ENCODE results near the gene XRCC4. TPM values are rescaled to one million over a fixed set of nuclear protein-coding genes. Genes with fewer than 3 reads are reported as not detected.

The XRCC4 gene
- total and polyA plus RNA-seq, 4 donors = 2.3 to 4.9 (median 3.0) TPM

- TF ChIP-seq, protein P1, sequence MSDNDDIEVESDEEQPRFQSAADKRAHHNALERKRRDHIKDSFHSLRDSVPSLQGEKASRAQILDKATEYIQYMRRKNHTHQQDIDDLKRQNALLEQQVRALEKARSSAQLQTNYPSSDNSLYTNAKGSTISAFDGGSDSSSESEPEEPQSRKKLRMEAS (IDR thresholded peaks at IDR 0.05) = no peak
- TF ChIP-seq JUND (IDR thresholded peaks at IDR 0.05) = no peak
- no peak for TF ChIP-seq NR2F2 (IDR thresholded peaks at IDR 0.05)
Measured at GRCh38 chr5:83118471-83118870, 41.1 kb downstream of the XRCC4 start (continued).

DNA sequence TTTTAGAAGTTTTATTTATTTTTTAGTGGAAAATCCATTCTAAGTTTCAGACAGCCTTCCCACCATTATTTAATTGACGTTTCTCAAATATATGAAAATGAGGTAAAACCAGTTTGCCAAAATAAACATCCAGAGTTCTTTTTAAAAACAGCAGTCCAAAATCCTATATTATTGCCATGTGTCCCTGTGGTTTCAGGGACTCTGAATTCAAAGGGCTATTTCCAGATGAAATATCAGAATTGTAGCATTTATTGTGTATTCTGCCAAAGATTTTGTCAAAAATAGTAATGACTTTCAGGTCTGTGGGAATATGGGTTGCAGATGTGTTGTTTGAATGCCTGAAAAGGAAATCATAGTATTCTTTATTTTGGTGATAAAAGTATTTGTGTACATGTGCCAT lies 41.6 kb downstream of the XRCC4 start:
- 84% methylated on average over 1 of the region's 1 CpG for WGBS
- TF ChIP-seq FOXA1 (IDR thresholded peaks at IDR 0.05) (no peak), RXRA (IDR thresholded peaks at IDR 0.05) (no peak), FOXA2 (IDR thresholded peaks at IDR 0.05) (no peak), EGR1 (IDR thresholded peaks at IDR 0.05; ENCODE audit: low read depth in 2 of 2) (no peak), SP1 (IDR thresholded peaks at IDR 0.05) (no peak), YY1 (IDR thresholded peaks at IDR 0.05) (no peak), CTCF (IDR thresholded peaks at IDR 0.05; ENCODE audit: low read depth, low read length, missing input control) (no peak), TAF1 (conservative IDR thresholded peaks at IDR 0.05) (no peak), GABPA (IDR thresholded peaks at IDR 0.05 in 1 of 2, conservative IDR thresholded peaks at IDR 0.05 in 1 of 2) (no peak), ATF3 (IDR thresholded peaks at IDR 0.05) (no peak), JUND (IDR thresholded peaks at IDR 0.05) (no peak), HNF4A (conservative IDR thresholded peaks at IDR 0.05) (no peak), RAD21 (IDR thresholded peaks at IDR 0.05) (no peak), REST (IDR thresholded peaks at IDR 0.05) (no peak)
- TF ChIP-seq, protein P1 (IDR thresholded peaks at IDR 0.05) = no peak
- no peak overlapping the region for H3K27ac ChIP-seq (ENCODE audit: low read depth in 1 of 2, low read length in 2 of 2)
- H3K4me1 ChIP-seq (ENCODE audit: control insufficient read depth in 4 of 4, insufficient read depth in 4 of 4, low read length in 3 of 4) = no peaks in the 10 kb centered on the region
- H3K9ac ChIP-seq (ENCODE audit: low read depth in 1 of 2, low read length in 2 of 2) = no peak overlapping the region
- no peak overlapping the region for H3K4me3 ChIP-seq (ENCODE audit: low read depth in 1 of 3, low read length in 3 of 3)
- no peak for DNase-seq (ENCODE audit: low spot score)
- no peaks in the 10 kb centered on the region for H3K27me3 ChIP-seq (ENCODE audit: control insufficient read depth in 4 of 4, insufficient read depth in 4 of 4, low read length in 3 of 4)
- H3K36me3 ChIP-seq (ENCODE audit: control insufficient read depth in 4 of 4, insufficient read depth in 3 of 4, low read depth in 1 of 4, low read length in 3 of 4) = no peaks in the 10 kb centered on the region
- peaks cover 0 to 4% (median 1%) of the 10 kb centered on the region in 4 donors for H3K9me3 ChIP-seq (ENCODE audit: control insufficient read depth in 4 of 4, low read length in 3 of 4)

- Histone ChIP-seq H3K4me1 (ENCODE audit: control insufficient read depth in 4 of 4, insufficient read depth in 4 of 4, low read length in 3 of 4) (no peaks in the 10 kb centered on the region), H3K27ac (ENCODE audit: low read depth in 1 of 2, low read length in 2 of 2) (no peak overlapping the region), H3K27me3 (ENCODE audit: control insufficient read depth in 4 of 4, insufficient read depth in 4 of 4, low read length in 3 of 4) (no peaks in the 10 kb centered on the region), H3K4me3 (ENCODE audit: low read depth in 1 of 3, low read length in 3 of 3) (no peak overlapping the region), H3K9ac (ENCODE audit: low read depth in 1 of 2, low read length in 2 of 2) (no peak overlapping the region), H3K36me3 (ENCODE audit: control insufficient read depth in 4 of 4, insufficient read depth in 3 of 4, low read depth in 1 of 4, low read length in 3 of 4) (peaks cover 0 to 4% (median 0%) of the 10 kb centered on the region in 4 donors), H3K9me3 (ENCODE audit: control insufficient read depth in 4 of 4, low read length in 3 of 4) (no peaks in the 10 kb centered on the region)
- 37% methylated on average over 1 of the region's 1 CpG for WGBS
- DNase-seq (ENCODE audit: low spot score) = no peak
- TF ChIP-seq, protein P2, sequence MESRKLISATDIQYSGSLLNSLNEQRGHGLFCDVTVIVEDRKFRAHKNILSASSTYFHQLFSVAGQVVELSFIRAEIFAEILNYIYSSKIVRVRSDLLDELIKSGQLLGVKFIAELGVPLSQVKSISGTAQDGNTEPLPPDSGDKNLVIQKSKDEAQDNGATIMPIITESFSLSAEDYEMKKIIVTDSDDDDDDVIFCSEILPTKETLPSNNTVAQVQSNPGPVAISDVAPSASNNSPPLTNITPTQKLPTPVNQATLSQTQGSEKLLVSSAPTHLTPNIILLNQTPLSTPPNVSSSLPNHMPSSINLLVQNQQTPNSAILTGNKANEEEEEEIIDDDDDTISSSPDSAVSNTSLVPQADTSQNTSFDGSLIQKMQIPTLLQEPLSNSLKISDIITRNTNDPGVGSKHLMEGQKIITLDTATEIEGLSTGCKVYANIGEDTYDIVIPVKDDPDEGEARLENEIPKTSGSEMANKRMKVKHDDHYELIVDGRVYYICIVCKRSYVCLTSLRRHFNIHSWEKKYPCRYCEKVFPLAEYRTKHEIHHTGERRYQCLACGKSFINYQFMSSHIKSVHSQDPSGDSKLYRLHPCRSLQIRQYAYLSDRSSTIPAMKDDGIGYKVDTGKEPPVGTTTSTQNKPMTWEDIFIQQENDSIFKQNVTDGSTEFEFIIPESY (IDR thresholded peaks at IDR 0.05) = no peak
- TF ChIP-seq TAF1 (conservative IDR thresholded peaks at IDR 0.05) = no peak
- TF ChIP-seq HNF4A (conservative IDR thresholded peaks at IDR 0.05) = peak; percentile 41 to 50
- TF ChIP-seq, protein P1 (IDR thresholded peaks at IDR 0.05) = no peak
- peak; percentile 74 for TF ChIP-seq RXRA (IDR thresholded peaks at IDR 0.05)
- peak; percentile 4 to 19 for TF ChIP-seq RAD21 (IDR thresholded peaks at IDR 0.05)
- TF ChIP-seq SP1 (IDR thresholded peaks at IDR 0.05) = peak; percentile 56
- TF ChIP-seq GABPA (IDR thresholded peaks at IDR 0.05 in 1 of 2, conservative IDR thresholded peaks at IDR 0.05 in 1 of 2) = no peak
- no peak for TF ChIP-seq ATF3 (IDR thresholded peaks at IDR 0.05)
- TF ChIP-seq YY1 (IDR thresholded peaks at IDR 0.05) = no peak
- no peak for TF ChIP-seq HNF4G (IDR thresholded peaks at IDR 0.05)
- TF ChIP-seq FOXA1 (IDR thresholded peaks at IDR 0.05) = peak; percentile 25
- TF ChIP-seq EGR1 (IDR thresholded peaks at IDR 0.05; ENCODE audit: low read depth in 2 of 2) = no peak
- no peak for TF ChIP-seq NR2F2 (IDR thresholded peaks at IDR 0.05)
- TF ChIP-seq JUND (IDR thresholded peaks at IDR 0.05) = peak in 1 of 2 donors; percentile 33
- TF ChIP-seq FOXA2 (IDR thresholded peaks at IDR 0.05) = peak; percentile 80
Measured at GRCh38 chr5:83124593-83124992, 47.2 kb downstream of the XRCC4 start.
